ENCODE results near the gene ZNF44. TPM values are rescaled to one million over a fixed set of nuclear protein-coding genes. Genes with fewer than 3 reads are reported as not detected.

Gene ZNF44
- total and polyA plus RNA-seq, 9 of the 15 experiments (the other 6 are each of a cell fraction or from before 2014, with no cell fraction given), result 2.6 to 8.3 (median 4.4) TPM

DNA sequence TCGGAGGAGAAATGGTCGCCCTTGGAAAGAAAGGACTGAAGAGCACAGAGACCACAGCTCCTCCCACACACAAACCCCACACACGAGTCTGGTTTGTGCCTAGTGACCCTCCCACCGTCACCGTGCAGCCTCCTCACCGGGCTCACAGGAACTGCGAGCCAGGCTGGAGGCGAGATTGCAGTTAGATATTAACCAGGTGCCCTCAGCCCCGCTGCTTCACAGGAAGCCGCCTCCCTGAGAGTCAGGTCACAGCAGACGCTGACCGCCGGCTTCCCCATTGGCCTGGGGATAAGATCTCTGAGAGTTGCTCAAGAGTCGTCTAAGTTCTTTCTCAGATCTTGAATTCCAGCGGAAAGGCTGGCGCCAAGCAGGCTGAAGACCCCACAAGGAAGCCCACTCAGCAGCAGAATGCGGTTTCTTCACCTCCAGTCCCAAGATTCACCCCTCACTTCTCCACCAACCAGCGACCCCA lies 870 bp downstream of the ZNF44 start:
- ATAC-seq (peak; percentile 80), FAIRE-seq (peak; percentile 65), DNase-seq (ENCODE audit: extremely low read depth in 1 of 4, low spot score in 3 of 4) (peak; percentile 30 to 85 (median 54))
- Histone ChIP-seq H3K9ac (ENCODE audit: insufficient read depth in 1 of 2, low read depth in 2 of 2, low read length in 2 of 2) (peak overlapping the region; percentile 56 to 90), H3K9me3 (replicated peaks; ENCODE audit: control insufficient read depth, insufficient read depth, low read depth, low read length) (no peaks in the 10 kb centered on the region), H3K27ac (ENCODE audit: extremely low read depth, low read depth, low read length) (peak overlapping the region; percentile 83), H2AFZ (ENCODE audit: low read depth, low read length) (peak overlapping the region; percentile 98), H3K9me1 (ENCODE audit: control insufficient read depth, insufficient read depth, low read length) (no peaks in the 10 kb centered on the region), H3K79me2 (ENCODE audit: control insufficient read depth, insufficient read depth, low read length) (peaks cover 13% of the 10 kb centered on the region), H3K4me2 (ENCODE audit: insufficient read depth, low read length) (peak overlapping the region; percentile 83), H3K4me3 (peak overlapping the region; percentile 85), H3K4me1 (replicated peaks in 1 of 2; ENCODE audit: control insufficient read depth in 2 of 2, insufficient read depth in 2 of 2, low read length in 2 of 2) (peaks cover 5 to 10% of the 10 kb centered on the region in 2 experiments), H3K27me3 (ENCODE audit: control insufficient read depth in 2 of 2, insufficient read depth in 2 of 2, low read length in 2 of 2) (no peaks in the 10 kb centered on the region), H3K36me3 (ENCODE audit: control insufficient read depth, insufficient read depth, low read length) (0 out of 3 replicates have a peak, but pooled peaks cover 6% of the 10 kb centered on the region), H4K20me1 (replicated peaks; ENCODE audit: control insufficient read depth, insufficient read depth, low read length) (no peaks in the 10 kb centered on the region)
- intact Hi-C loops (cut with micrococcal nuclease) (loop anchor here (2.0 kb wide), 1 partner anchor 71 kb away; the partner anchor contains the start of gene ZNF442), in situ Hi-C loops (cut with MboI) (no loop called here)
- no TSS peak for BruUV-seq (replicated peaks)
- under 1% methylated on average over 17 of the region's 18 CpGs for WGBS (ENCODE audit: insufficient coverage, low coverage, missing lambda C conversion rate)
- ChIA-PET CTCF (ENCODE audit: low intra/inter-chr PET ratio) (no interaction called here), POLR2A (interaction anchor here (1.1 kb wide), 1 partner anchor 27 kb away, joined by 4 read pairs; no protein-coding TSS in a partner anchor)
- no peak for TF ChIP-seq ILK (tag; IDR thresholded peaks at IDR 0.05; ENCODE audit: borderline replicate concordance, low read depth)
- TF ChIP-seq RNF2 (IDR thresholded peaks at IDR 0.05), result peak; percentile 59; the same call in 1 of the 2 replicates
- TF ChIP-seq RCOR1 (IDR thresholded peaks at IDR 0.05; ENCODE audit: borderline replicate concordance in 1 of 2, low read depth in 2 of 2, low read length in 2 of 2), result peak in 1 of 2 experiments; percentile 53; a peak in 1 of 4 replicates
- TF ChIP-seq, protein P1, sequence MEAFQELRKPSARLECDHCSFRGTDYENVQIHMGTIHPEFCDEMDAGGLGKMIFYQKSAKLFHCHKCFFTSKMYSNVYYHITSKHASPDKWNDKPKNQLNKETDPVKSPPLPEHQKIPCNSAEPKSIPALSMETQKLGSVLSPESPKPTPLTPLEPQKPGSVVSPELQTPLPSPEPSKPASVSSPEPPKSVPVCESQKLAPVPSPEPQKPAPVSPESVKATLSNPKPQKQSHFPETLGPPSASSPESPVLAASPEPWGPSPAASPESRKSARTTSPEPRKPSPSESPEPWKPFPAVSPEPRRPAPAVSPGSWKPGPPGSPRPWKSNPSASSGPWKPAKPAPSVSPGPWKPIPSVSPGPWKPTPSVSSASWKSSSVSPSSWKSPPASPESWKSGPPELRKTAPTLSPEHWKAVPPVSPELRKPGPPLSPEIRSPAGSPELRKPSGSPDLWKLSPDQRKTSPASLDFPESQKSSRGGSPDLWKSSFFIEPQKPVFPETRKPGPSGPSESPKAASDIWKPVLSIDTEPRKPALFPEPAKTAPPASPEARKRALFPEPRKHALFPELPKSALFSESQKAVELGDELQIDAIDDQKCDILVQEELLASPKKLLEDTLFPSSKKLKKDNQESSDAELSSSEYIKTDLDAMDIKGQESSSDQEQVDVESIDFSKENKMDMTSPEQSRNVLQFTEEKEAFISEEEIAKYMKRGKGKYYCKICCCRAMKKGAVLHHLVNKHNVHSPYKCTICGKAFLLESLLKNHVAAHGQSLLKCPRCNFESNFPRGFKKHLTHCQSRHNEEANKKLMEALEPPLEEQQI (IDR thresholded peaks at IDR 0.05), result no peak
- TF ChIP-seq, protein P2, sequence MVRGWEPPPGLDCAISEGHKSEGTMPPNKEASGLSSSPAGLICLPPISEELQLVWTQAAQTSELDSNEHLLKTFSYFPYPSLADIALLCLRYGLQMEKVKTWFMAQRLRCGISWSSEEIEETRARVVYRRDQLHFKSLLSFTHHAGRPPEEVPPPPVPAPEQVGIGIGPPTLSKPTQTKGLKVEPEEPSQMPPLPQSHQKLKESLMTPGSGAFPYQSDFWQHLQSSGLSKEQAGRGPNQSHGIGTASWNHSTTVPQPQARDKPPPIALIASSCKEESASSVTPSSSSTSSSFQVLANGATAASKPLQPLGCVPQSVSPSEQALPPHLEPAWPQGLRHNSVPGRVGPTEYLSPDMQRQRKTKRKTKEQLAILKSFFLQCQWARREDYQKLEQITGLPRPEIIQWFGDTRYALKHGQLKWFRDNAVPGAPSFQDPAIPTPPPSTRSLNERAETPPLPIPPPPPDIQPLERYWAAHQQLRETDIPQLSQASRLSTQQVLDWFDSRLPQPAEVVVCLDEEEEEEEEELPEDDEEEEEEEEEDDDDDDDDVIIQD (CRISPR knock-in tag; IDR thresholded peaks at IDR 0.05), result no peak
- TF ChIP-seq ZNF586 (CRISPR knock-in tag; conservative IDR thresholded peaks at IDR 0.05), result no peak
- TF ChIP-seq, protein P3, sequence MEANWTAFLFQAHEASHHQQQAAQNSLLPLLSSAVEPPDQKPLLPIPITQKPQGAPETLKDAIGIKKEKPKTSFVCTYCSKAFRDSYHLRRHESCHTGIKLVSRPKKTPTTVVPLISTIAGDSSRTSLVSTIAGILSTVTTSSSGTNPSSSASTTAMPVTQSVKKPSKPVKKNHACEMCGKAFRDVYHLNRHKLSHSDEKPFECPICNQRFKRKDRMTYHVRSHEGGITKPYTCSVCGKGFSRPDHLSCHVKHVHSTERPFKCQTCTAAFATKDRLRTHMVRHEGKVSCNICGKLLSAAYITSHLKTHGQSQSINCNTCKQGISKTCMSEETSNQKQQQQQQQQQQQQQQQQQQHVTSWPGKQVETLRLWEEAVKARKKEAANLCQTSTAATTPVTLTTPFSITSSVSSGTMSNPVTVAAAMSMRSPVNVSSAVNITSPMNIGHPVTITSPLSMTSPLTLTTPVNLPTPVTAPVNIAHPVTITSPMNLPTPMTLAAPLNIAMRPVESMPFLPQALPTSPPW (CRISPR knock-in tag; IDR thresholded peaks at IDR 0.05), result peak; percentile 36; the same call in 1 of the 2 replicates
- TF ChIP-seq ZC3H4 (CRISPR knock-in tag; IDR thresholded peaks at IDR 0.05; ENCODE audit: borderline replicate concordance), result no peak
- no peak for TF ChIP-seq MYBL2 (IDR thresholded peaks at IDR 0.05; ENCODE audit: low read depth)
- TF ChIP-seq MYBL2 (CRISPR knock-in tag; IDR thresholded peaks at IDR 0.05; ENCODE audit: borderline replicate concordance), result no peak
- no peak for TF ChIP-seq RBM17 (IDR thresholded peaks at IDR 0.05; ENCODE audit: borderline replicate concordance, low read depth, low read length)
- TF ChIP-seq ZBTB7A (IDR thresholded peaks at IDR 0.05; ENCODE audit: borderline replicate concordance, control insufficient read depth, low read depth, low read length), result peak; percentile 72
- TF ChIP-seq ZNF584 (CRISPR knock-in tag; IDR thresholded peaks at IDR 0.05; ENCODE audit: low read depth), result no peak
- peak; percentile 60 for TF ChIP-seq CREM (IDR thresholded peaks at IDR 0.05; ENCODE audit: low read depth)
- TF ChIP-seq, protein P4, sequence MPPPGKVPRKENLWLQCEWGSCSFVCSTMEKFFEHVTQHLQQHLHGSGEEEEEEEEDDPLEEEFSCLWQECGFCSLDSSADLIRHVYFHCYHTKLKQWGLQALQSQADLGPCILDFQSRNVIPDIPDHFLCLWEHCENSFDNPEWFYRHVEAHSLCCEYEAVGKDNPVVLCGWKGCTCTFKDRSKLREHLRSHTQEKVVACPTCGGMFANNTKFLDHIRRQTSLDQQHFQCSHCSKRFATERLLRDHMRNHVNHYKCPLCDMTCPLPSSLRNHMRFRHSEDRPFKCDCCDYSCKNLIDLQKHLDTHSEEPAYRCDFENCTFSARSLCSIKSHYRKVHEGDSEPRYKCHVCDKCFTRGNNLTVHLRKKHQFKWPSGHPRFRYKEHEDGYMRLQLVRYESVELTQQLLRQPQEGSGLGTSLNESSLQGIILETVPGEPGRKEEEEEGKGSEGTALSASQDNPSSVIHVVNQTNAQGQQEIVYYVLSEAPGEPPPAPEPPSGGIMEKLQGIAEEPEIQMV (tag; conservative IDR thresholded peaks at IDR 0.05; ENCODE audit: low read depth), result no peak

Data from K562 (cell line).